Measurements from ENCODE around the gene CDK5RAP1.

DNA sequence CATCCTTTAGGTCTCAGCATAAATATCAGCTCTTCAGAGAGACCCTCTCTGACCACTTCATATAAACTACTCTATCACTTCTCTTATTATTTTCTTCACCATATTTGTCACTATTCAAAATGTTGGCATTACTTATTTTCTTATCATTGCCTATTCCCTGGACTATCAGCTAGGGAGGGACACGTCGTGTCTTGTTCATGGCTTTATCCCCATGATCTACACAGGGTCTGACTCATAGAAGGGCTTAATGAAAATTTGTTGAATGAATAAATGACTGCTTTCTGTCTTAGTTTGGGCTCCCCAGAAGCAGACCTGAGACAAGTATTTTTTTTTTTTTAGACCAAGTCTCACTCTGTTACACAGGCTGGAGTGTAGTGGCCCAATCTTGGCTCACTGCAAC is 3.0 kb upstream of the CDK5RAP1 start:
- TF ChIP-seq, protein P1, sequence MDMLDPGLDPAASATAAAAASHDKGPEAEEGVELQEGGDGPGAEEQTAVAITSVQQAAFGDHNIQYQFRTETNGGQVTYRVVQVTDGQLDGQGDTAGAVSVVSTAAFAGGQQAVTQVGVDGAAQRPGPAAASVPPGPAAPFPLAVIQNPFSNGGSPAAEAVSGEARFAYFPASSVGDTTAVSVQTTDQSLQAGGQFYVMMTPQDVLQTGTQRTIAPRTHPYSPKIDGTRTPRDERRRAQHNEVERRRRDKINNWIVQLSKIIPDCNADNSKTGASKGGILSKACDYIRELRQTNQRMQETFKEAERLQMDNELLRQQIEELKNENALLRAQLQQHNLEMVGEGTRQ (IDR thresholded peaks at IDR 0.05; ENCODE audit: low read depth, low read length) = no peak
- TF ChIP-seq RAD21 (IDR thresholded peaks at IDR 0.05; ENCODE audit: low read length) (no peak), POLR2A (IDR thresholded peaks at IDR 0.05; ENCODE audit: low read depth, low read length) (no peak)
- TF ChIP-seq, protein P2, sequence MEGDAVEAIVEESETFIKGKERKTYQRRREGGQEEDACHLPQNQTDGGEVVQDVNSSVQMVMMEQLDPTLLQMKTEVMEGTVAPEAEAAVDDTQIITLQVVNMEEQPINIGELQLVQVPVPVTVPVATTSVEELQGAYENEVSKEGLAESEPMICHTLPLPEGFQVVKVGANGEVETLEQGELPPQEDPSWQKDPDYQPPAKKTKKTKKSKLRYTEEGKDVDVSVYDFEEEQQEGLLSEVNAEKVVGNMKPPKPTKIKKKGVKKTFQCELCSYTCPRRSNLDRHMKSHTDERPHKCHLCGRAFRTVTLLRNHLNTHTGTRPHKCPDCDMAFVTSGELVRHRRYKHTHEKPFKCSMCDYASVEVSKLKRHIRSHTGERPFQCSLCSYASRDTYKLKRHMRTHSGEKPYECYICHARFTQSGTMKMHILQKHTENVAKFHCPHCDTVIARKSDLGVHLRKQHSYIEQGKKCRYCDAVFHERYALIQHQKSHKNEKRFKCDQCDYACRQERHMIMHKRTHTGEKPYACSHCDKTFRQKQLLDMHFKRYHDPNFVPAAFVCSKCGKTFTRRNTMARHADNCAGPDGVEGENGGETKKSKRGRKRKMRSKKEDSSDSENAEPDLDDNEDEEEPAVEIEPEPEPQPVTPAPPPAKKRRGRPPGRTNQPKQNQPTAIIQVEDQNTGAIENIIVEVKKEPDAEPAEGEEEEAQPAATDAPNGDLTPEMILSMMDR (conservative IDR thresholded peaks at IDR 0.05; ENCODE audit: low read depth, low read length) = no peak

Data from IMR-90 (cell line).